GM18508 (cell line): ENCODE measurements around the gene DNLZ.
"Not testable (repeated sequence)": the region's sequence is repeated elsewhere in the genome, so short reads cannot be mapped to it uniquely, and the experiment has no call there.

Experiments used
- ATAC-seq: cut with Tn5 transposase; IDR thresholded peaks from one replicate; pipeline ENCODE4 v1.9.1; 2021; ENCODE audit warnings: moderate number of reproducible peaks; ENCODE audit not compliant: insufficient read depth, unreplicated experiment

Gene DNLZ

GRCh38 chr9:136363106-136363948, at the start of gene DNLZ:
TSS of gene DNLZ (minus strand) at chr9:136363744. CDS start at chr9:136363714, 30 bp downstream.
- ATAC-seq, result no peak

- ATAC-seq, result no peak
Observed at GRCh38 chr9:136412962-136413361, 49.4 kb upstream of the DNLZ start.

DNA sequence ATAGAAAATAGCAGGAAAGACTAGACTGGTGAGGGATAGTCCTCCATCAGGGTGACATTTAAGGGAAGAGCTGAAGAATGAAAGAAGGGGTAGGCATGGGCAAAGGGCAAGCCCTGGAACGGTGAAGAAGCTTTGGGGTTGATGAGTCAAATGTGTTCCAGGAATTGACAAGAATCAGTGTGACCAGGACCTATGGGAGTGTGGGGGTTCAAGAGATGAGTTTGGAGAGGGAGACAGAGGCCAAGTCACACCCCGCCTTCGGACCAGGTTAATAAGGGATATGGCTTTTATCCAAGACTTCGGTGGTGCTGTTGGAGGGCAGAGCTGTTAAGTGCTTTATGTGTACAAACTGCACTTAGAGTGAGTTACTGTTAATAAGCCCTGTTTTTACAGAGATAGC, 47.8 kb upstream of the DNLZ start:
- no peak for ATAC-seq

DNA sequence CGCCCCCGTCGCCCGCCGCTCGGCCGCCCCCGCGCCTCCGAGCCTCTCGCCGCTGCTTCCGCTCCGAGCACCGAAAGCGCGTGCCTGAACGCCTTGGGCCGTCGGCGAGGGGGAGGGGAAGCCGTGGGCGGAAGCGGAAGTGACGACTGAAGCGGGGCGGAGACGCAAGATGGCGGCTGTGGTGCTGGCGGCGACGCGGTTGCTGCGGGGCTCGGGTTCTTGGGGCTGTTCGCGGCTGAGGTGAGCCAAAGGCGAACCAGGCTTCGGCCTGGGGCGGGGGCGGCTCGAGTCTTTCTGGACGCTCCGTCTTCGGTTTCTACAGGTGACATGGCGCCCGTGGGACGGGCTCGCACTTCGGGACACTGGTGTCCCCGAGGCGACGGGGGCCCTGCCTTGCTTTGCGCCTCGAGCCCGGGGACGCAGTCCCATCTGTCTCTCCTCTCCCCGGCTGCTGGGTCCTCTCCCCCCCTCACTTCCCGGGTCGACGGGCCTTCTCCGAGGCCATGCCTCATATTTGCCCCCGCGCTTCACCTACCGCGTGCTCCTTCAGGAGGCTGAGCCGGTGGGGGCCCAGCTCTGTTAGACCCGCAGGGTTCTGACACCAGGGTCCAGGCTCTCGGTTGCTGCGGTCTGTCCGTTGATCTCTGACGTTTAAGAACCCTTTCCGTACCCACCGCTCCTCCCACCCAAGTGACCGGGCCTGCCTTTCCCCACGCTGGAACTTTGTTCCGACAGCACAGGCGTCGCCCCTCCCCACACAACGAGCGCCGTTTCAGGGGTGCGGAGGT, 47.1 kb upstream of the DNLZ start, which contains the start of the genes ENTR1 and PMPCA:
ENTR1 (minus strand) TSS at position 115 of the 788 bp plus-strand sequence. CDS start 217 bp downstream, outside the sequence.
PMPCA (plus strand) TSS at position 159 of the 788 bp plus-strand sequence; CDS start at position 170, 11 bp downstream.
- no peak for ATAC-seq

- no peak for ATAC-seq
Observed at GRCh38 chr9:136409557-136410455, 46.3 kb upstream of the DNLZ start.

- no peak for ATAC-seq
Observed at GRCh38 chr9:136407911-136408310, 44.4 kb upstream of the DNLZ start.

DNA sequence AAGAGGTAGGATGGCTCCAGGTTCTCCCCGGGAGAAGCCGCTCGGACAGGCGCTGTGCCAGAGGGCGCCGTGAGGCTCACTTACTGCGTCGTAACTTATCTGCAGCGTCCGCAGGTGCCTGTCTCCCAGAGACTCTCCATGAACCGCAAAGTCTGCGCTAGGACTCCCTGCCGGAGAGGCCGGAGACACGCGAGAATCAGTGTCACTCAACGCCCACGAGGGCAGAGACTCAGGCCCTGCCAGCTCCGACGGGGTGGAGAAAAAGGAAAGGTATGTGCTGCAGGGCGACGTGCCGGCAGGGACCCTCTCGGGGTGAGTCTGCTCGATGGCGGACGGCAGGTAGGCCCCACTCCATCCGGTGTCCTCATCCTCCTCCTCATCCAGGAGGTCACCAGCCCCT, 43.5 kb upstream of the DNLZ start:
- not testable (repeated sequence) for ATAC-seq

DNA sequence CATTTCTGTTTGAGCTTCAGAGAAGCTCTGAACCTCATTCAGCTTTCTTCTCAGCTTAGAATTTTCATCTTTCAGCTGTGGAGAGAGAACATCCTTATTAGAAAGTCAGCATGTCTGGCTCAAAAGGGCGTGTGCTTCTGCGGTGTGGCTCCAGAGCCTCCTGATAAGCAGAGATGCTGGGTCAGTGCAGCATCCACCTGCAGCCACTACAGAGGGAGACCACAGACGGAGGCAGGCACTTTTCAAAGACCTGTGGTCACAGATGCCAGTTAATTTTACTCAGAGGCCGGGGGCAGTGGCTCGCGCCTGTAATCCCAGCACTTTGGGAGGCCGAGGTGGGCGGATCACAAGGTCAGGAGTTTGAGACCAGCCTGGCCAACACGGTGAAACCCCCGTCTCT, 42.4 kb upstream of the DNLZ start:
- not testable (repeated sequence) for ATAC-seq

- ATAC-seq, result no peak
Observed at GRCh38 chr9:136405481-136405880, 41.9 kb upstream of the DNLZ start.

DNA sequence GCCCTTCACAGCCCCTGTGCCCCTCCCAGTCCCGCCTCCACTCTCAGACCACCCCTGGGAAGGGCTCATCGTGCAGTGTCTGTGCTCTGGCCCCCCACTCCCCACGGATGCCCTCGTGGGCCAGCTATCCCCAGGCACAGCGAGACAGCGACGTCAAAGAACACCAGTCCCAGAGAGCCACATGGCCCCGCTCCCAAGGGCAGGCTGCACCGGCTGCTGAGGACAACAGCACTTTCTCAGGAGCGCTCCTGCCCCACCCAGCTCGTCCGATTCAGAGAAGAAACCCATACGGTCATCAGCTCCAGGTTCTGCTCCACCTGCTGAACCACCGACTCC, 41.2 kb upstream of the DNLZ start:
- ATAC-seq, result no peak

GRCh38 chr9:136403915-136404800, 40.6 kb upstream of the DNLZ start:
- ATAC-seq, result no peak

- no peak for ATAC-seq
Observed at GRCh38 chr9:136403538-136403914, 40.0 kb upstream of the DNLZ start.

DNA sequence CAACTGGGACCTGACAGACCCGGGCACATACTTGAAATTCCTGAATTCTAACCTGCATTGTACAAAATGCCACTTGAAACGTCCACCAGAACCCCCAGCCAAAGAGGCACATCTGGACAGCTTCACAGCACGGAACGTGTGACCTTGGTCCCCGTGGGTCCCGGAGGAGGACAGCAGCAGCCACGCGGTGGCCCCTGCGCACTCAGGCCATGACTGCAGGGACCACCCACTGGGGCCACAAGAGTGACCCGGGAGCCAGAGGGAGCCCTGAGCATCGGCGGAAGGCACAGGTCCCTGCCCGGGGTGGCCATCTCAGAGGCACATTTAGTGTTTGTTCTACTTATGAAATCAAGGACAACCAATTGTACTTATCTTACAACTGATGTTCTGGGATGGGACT, 38.5 kb upstream of the DNLZ start:
- ATAC-seq, result no peak

GRCh38 chr9:136401173-136401922, 37.8 kb upstream of the DNLZ start:
- no peak for ATAC-seq

DNA sequence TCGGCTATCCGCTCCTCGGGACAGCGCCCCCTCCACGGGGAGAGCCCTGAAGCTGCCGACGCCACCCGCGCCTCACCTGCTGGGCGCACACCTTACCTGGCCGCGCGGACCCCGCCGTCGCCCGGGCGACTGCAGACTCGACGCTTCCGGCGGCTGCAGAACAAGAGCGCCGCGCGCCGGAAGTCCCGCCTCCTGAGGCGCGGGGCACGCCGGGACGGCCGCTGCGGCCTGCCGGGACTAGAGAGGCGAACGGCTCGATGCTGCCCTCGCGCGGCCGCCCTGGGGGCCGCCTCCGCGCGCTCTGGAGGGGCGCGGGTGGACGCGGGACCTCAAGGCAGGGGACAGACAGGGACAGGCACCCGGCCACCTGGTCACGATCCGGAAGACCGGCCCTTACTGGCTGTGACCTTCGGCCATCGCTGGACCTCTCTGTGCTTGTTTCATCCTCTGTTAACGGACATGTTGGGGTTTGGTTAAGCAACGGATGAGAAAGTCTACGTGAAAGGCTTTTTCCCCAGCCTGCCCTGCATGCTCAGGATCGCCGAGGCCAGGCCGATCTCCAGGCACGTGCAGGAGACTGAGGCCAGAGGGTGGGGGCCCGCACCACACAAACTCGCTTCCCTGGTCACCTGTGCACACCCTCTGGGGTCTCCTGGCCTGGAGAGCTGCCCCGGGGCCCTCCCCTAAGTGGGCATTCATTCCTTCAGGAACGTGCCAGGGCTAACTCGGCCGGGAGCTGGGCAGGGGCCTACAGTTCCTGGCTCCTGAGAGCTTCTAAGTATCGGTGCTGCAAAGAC, 36.7 kb upstream of the DNLZ start, which contains the start of gene SNAPC4:
SNAPC4 (minus strand) TSS at position 133 of the 797 bp plus-strand sequence. CDS start 1,742 bp downstream, outside the sequence.
- ATAC-seq, result no peak

DNA sequence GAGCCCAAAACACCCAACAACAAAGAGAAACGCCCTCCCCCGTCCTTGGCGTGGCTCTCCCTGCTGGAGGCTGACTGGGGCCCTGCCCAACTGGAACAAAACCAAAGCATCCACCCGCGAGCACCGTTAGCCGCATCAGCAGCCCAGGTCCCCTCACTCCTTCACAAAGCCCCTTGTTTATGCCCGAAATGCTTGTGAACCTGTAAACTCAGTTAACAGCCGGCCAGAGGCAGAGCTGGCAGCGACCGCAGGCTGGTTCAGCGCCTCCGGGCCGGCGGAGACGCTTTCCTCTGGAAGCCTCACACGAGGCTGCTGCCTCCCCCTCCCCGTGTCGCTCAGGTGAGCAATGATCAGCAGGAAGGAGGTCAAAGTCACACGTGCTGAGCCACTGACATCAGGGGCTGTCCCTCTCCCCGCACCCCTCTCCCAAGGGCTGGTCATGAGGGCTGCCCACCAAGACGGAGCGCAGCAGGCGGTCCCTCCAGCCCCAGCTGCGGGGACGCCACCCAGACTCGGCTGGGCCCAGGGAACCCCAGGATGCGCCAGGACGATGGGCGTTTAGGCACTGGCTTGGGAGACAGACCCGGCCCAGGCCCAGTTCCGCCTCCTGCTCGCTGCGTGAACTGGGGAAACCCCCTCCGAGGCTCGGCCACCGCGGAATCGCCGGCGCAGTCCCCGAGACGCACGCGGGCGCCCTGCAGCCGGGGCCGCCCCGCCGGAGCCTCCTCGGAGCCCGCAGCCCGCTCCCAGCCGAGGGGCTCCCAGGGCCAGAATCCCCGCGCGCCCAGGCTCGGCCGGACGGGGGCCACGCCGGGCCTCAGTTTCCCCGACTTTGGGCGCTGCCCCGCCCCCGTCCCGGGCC, 35.9 kb upstream of the DNLZ start:
- ATAC-seq, result no peak

GRCh38 chr9:136398286-136398685, 34.7 kb upstream of the DNLZ start:
- no peak for ATAC-seq
